Ishikawa (cell line): ENCODE data around the gene GPN2.

ENCODE experiments used
- CEBPB ChIP-seq: IDR thresholded peaks from 2 replicates; pipeline ENCODE4 v1.6.1; 2012
- CREB1 ChIP-seq: IDR thresholded peaks from 2 replicates; pipeline ENCODE4 v1.6.1; 2012; ENCODE audit warnings: low read depth
- EGR1 ChIP-seq: IDR thresholded peaks from 2 replicates; pipeline ENCODE4 v1.6.1; 2012
- EP300 ChIP-seq: IDR thresholded peaks from 2 replicates; pipeline ENCODE4 v1.6.1; 2012; ENCODE audit warnings: borderline replicate concordance
- FOXM1 ChIP-seq: IDR thresholded peaks from 2 replicates; pipeline ENCODE4 v1.6.1; 2012; ENCODE audit warnings: low read depth, borderline replicate concordance
- MAX ChIP-seq: IDR thresholded peaks from 2 replicates; pipeline ENCODE4 v1.6.1; 2012
- NFIC ChIP-seq: IDR thresholded peaks from 2 replicates; pipeline ENCODE4 v1.6.1; 2012
- RAD21 ChIP-seq: IDR thresholded peaks from 2 replicates; pipeline ENCODE4 v1.6.1; 2012; ENCODE audit warnings: low read depth
- REST ChIP-seq: IDR thresholded peaks from 2 replicates; pipeline ENCODE4 v1.6.1; 2012; ENCODE audit warnings: low read depth, mild to moderate bottlenecking
- TAF1 ChIP-seq: IDR thresholded peaks from 2 replicates; pipeline ENCODE4 v1.6.1; 2012; ENCODE audit warnings: low read depth, mild to moderate bottlenecking
- TCF12 ChIP-seq: IDR thresholded peaks from 2 replicates; pipeline ENCODE4 v1.6.1; 2012; ENCODE audit warnings: low read depth
- TEAD4 ChIP-seq: IDR thresholded peaks from 2 replicates; pipeline ENCODE4 v1.6.1; 2012
- USF1 ChIP-seq: IDR thresholded peaks from 2 replicates; pipeline ENCODE4 v1.6.1; 2012
- YY1 ChIP-seq: IDR thresholded peaks from 2 replicates; pipeline ENCODE4 v1.6.1; 2012; ENCODE audit warnings: low read depth
- ZBTB7A ChIP-seq: IDR thresholded peaks from 2 replicates; pipeline ENCODE4 v1.6.1; 2012; ENCODE audit warnings: low read depth

The GPN2 gene

GRCh38 chr1:26833432-26834405, 56.4 kb downstream of the GPN2 start:
- TF ChIP-seq EGR1 (no peak), TAF1 (no peak), YY1 (no peak), NFIC (no peak), USF1 (no peak), MAX (no peak), RAD21 (no peak), TEAD4 (no peak), TCF12 (no peak), REST (no peak), CEBPB (no peak), CREB1 (no peak), EP300 (no peak), ZBTB7A (no peak), FOXM1 (no peak)

GRCh38 chr1:26832249-26832960, 57.7 kb downstream of the GPN2 start:
- TF ChIP-seq TAF1, result no peak
- TF ChIP-seq NFIC, result no peak

GRCh38 chr1:26831546-26832248, 58.4 kb downstream of the GPN2 start:
- TF ChIP-seq USF1 (no peak), EGR1 (no peak), MAX (no peak), RAD21 (no peak), NFIC (no peak)

- TF ChIP-seq EP300, result no peak
These were observed 59.0 kb downstream of the GPN2 start for GRCh38 chr1:26831059-26831458.

- TF ChIP-seq TAF1 (no peak), YY1 (no peak), NFIC (no peak), MAX (no peak)
These were observed 60.7 kb downstream of the GPN2 start for GRCh38 chr1:26829184-26829911.

- TF ChIP-seq ZBTB7A (no peak), FOXM1 (no peak), RAD21 (no peak), TAF1 (no peak), CEBPB (no peak), NFIC (no peak), YY1 (no peak), USF1 (no peak), TEAD4 (no peak), CREB1 (no peak), REST (no peak), TCF12 (no peak), EP300 (no peak), MAX (no peak), EGR1 (no peak)
These were observed 61.6 kb downstream of the GPN2 start for GRCh38 chr1:26828411-26828991.
